HG03575 (cell line): ENCODE measurements around the gene FAAP100.
"Not testable (repeated sequence)": the region's sequence is repeated elsewhere in the genome, so short reads cannot be mapped to it uniquely, and the experiment has no call there.

Source experiments
- ATAC-seq: cut with Tn5 transposase; IDR thresholded peaks from one replicate; pipeline ENCODE4 v1.9.1; 2021; ENCODE audit not compliant: unreplicated experiment, insufficient number of reproducible peaks, low FRiP score; ENCODE audit errors: extremely low read depth

The FAAP100 gene

DNA sequence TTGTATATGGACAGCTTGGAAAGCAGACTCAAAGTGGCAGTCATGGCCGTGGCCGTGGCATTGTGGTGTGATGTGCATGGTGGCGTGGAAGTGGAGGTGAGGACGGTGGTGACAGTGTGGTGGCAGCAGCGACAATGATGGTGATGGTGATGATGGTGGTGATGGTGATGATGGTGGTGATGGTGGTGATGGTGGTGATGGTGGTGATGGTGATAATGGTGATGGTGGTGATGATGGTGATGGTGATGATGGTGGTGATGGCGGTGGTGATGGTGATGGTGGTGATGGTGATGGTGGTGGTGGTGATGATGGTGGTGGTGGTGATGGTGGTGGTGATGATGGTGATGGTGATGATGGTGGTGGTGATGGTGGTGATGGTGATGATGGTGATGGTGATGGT, 21.1 kb downstream of the FAAP100 start:
- ATAC-seq = not testable (repeated sequence)

GRCh38 chr17:81529437-81529803, 22.7 kb downstream of the FAAP100 start:
- no peak for ATAC-seq

- no peak for ATAC-seq
These were observed 23.3 kb downstream of the FAAP100 start for GRCh38 chr17:81528651-81529436.

DNA sequence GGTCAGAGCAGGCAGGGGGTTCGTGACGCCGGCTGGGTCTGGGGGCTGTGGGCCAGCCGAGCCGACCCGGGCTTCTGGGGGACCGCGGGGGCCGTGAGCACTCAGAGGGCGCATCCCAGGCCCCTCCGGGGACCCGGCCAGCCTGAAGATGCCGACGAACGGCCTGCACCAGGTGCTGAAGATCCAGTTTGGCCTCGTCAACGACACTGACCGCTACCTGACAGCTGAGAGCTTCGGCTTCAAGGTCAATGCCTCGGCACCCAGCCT, 23.8 kb downstream of the FAAP100 start:
- ATAC-seq = no peak

- ATAC-seq = no peak
These were observed 24.4 kb downstream of the FAAP100 start, which contains the start of gene FSCN2 for GRCh38 chr17:81527591-81528383. TSS of gene FSCN2 (plus strand) at chr17:81528377. CDS start at chr17:81528532, 155 bp downstream.

DNA sequence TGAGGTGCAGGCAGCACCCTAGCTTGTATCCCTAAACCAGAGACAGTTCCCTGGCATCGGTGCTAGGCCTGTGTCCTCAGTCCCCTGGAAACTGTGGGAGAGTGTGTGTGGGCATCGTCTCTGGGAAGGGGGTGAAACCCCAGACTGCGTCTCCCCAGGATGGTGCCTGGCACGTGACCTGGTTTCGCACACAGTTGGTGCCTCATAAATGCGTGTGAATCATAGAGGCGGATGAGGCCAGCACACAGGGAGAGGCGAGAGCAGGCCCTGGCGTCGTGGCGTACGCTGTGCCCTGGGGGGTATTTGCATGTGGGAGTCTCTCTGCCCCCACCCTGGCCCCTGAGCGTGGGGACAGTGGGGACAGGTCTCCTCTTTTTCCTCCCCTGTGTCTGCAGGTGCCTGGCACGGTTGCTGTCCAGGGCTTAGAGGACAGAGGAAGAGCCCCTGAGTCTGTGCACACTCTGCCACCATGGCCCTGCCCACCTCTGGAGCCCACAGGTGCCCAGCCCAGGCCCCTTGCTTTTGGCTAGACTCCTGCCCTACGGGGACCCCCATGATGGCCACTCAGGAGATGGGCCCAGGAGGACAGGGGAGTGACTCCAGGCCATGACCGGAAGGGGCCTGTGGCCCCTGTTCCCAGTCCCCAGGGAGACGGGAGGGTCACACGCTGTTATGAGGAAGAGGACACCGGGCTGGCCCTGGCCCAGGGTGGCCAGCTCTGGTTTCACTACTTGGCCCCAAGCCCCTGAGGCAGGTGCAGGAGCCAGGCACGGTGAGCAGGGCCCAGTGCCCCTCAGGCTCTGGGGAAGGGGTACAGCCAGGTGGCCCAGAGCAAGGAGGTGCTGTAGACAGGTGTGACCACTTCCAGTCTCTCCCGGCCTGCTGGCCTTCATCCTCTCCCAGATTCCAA, 25.2 kb downstream of the FAAP100 start:
- no peak for ATAC-seq

DNA sequence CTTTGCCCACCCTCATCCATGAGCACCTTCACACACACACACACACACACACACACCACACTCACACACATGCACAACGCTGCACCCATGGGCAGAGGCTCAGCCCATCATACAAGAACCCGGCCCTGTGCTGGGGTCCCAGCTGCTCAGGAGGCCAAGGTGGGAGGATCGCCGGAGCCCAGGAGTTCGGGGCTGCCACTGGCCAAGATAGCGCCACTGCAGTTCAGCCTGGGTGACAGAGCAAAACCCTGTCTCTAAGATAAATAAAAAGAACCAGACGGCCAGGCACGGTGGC, 27.3 kb downstream of the FAAP100 start:
- no peak for ATAC-seq

DNA sequence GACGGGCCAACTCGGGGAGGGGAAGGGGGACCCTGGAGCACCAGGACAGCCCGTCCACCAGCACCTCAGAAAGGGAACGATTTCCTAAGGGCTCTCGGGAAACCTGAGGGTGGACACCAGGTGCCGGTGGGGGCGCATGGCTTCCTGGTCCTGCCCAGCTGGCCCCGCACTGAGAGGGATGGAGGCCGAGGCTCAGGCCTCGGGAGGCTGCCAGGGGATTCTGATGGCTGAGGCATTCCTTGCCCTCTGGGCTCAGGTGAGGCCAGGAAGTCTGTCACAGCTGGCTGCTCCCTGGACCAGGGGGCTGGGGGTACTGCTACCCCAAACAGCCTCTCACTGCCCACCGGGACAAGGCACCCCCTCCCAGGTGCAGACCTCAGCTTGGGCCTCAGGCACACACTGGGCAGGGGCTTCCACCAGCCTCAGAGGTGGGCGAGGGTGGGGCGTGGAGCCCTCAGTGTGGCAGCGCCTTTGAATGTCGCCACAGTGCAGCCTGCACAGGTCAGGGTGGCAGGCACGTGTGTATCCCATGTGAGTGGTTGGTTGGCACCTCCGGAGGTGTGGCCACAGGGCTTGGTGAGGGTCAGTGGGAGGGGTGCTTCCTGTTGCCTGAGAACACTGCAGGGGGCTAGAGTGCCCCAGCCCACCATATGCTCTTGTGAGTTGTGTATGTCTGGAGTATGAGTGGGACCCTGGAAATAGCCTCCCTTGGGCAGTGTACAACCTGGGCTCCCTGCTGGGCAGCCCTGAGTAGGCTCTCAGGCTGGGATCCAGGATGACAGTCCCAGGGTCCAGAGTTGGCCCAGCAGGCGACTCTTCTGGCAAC, 27.9 kb downstream of the FAAP100 start:
- ATAC-seq = no peak

DNA sequence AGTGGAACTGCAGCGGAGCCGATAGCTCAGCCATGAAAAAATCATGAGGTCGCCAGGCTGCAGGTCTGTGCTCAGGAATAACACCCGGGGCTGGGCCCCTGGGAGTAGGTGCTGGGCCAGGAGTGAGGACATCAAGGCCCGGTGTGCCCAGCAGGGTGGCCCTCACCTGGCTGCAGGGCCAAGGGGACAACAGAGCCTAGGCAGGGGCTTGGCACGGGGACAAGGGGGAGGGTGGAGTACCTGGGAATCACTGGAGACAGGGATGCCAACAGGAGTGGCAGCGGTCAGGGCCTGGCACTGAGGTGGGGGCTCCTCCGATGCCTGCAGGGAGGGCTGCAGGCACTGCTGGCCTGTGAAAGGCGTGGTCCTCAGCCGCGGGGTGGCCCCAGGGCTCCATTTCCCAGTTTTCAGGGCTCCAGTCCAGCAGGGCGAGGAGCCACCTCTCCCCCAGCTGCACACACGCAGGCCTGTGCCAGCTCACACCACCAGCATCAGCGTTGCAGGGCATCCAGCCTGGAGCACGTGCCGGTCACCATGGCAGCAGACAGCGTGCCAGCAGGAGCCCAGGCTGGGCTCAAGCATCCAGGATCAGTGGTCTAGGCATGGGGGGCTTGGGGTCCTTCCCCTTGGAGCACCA, 28.6 kb downstream of the FAAP100 start:
- ATAC-seq = no peak

GRCh38 chr17:81522491-81523401, 29.4 kb downstream of the FAAP100 start:
- no peak for ATAC-seq

- ATAC-seq = no peak
These were observed 31.9 kb downstream of the FAAP100 start for GRCh38 chr17:81520021-81520901.

GRCh38 chr17:81519284-81520020, 32.7 kb downstream of the FAAP100 start:
- no peak for ATAC-seq

GRCh38 chr17:81518785-81519283, 33.3 kb downstream of the FAAP100 start:
- ATAC-seq = no peak

GRCh38 chr17:81518113-81518784, 33.9 kb downstream of the FAAP100 start:
- no peak for ATAC-seq

DNA sequence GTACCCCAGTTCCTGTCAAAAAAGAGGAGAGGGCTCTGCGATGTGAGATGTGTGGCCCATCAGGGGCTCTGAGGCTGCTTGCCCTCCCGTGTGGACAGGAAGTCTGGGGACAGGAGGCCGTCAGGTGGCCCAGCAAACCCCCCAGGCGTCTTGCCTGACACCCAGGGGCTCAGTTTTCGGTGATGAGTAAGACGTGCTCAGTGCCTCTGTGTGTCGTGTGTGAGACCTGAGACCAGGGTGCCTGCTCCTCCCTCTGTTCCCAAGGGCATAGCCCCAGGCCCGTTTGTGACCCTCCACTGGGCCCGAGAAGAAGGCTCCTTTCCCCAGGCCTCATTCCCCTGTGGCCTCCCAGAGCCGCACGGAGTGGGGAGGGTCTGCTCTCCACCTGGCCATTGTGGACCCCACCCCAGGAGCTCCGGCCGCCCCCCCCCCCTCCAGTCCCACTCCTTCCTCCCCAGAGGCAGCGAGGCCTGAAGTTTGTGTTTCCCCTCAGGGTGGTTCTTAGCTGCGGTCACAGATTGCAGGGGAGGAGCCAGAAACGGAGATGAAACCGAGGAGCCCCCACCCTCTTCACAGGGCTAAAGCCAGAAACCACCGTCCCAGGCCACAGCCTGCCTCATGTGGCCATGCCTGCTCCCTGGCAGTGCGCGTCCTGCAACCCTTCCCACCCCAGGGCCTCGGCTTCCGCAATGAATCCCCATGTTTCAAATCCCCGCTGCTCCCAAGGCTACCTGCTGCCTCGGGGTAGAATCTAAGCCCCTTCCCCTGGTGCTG, 34.6 kb downstream of the FAAP100 start:
- no peak for ATAC-seq
